ENCODE results near the gene CACNA1H.

Gene CACNA1H

DNA sequence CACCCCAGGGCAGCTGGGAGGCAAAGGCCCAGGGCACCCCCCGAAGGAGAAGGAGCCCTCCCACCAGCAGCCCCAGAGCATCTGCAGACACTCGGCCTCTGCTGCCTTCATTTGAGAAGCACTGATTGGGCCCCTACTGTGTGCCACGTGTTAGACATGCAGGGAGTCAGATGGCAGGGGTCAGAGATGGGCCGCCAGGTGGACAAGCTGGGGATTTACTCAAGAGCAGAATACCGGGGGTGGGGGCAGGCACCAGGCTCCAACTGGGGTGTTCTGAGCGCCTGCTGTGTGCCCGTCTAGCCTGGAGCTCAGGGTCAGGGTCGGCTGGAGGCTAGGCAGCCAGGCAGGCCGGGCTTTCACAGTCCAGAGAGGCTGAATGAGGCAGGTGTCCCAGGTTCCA lies 53.4 kb downstream of the CACNA1H start:
- Histone ChIP-seq H3K9ac (no peak overlapping the region), H3K9me3 (ENCODE audit: control insufficient read depth, low read length) (no peaks in the 10 kb centered on the region), H3K27ac (no peak overlapping the region), H3K4me3 (ENCODE audit: low read depth, low read length) (no peak overlapping the region), H2AFZ (no peak overlapping the region), H3K4me1 (no peaks in the 10 kb centered on the region), H3K27me3 (ENCODE audit: control insufficient read depth, insufficient read depth, low read length) (no peaks in the 10 kb centered on the region), H3K4me2 (ENCODE audit: low read length) (no peak overlapping the region), H3K36me3 (ENCODE audit: control insufficient read depth, insufficient read depth, low read length) (no peaks in the 10 kb centered on the region), H3K79me2 (no peaks in the 10 kb centered on the region)
- TF ChIP-seq, protein P1, sequence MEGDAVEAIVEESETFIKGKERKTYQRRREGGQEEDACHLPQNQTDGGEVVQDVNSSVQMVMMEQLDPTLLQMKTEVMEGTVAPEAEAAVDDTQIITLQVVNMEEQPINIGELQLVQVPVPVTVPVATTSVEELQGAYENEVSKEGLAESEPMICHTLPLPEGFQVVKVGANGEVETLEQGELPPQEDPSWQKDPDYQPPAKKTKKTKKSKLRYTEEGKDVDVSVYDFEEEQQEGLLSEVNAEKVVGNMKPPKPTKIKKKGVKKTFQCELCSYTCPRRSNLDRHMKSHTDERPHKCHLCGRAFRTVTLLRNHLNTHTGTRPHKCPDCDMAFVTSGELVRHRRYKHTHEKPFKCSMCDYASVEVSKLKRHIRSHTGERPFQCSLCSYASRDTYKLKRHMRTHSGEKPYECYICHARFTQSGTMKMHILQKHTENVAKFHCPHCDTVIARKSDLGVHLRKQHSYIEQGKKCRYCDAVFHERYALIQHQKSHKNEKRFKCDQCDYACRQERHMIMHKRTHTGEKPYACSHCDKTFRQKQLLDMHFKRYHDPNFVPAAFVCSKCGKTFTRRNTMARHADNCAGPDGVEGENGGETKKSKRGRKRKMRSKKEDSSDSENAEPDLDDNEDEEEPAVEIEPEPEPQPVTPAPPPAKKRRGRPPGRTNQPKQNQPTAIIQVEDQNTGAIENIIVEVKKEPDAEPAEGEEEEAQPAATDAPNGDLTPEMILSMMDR (IDR thresholded peaks at IDR 0.05) = no peak

DNA sequence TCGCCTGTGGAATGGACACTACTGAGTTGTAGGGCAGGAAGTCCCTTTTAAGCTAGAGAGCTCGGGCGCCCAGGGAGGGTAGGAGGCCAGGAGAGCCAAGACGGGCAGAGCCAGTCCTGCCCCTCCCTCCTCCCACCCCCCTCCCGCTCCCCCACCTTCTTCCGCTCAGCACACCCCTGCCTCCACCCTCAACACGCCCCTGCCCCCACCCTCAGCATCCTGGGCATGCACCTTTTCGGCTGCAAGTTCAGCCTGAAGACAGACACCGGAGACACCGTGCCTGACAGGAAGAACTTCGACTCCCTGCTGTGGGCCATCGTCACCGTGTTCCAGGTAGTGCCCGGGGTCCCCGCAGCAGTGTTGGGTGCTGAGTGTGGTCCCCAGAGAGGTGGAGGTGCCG lies 53.9 kb downstream of the CACNA1H start:
- TF ChIP-seq, protein P1 (IDR thresholded peaks at IDR 0.05) = no peak
- H3K27me3 ChIP-seq (ENCODE audit: control insufficient read depth, insufficient read depth, low read length) = no peaks in the 10 kb centered on the region

DNA sequence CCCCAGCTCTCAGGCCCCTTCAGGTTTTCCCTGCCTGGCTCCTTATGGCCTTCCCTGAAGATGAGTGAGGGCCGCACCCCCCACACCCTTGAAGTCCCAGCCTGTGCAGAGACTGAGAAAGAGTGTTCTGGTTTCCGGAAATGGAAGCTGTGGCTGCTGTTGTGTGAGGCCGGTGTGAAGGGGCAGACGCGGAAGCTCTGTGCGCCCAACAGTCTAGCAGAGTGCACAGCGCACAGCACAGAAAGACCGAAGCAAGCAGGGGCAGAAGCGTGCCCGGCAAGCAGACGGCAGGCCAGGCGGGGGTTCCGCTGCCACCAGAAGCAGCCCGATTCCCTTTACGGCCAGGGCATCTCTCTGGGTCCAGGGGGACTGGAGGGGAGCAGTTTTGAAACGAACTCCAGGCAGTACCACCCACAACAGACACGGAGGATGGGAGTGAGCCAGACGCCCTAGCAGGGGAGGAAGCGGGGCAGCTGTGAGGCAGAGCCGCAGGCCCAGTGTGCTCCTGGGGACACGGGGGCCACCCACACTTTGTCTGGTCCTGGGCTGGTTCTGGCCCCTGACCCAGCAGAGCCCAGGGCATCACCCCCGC lies 55.4 kb downstream of the CACNA1H start:
- Histone ChIP-seq H2AFZ (no peak overlapping the region), H3K9me3 (ENCODE audit: control insufficient read depth, low read length) (no peaks in the 10 kb centered on the region), H3K4me2 (ENCODE audit: low read length) (no peak overlapping the region), H3K9ac (no peak overlapping the region), H3K27me3 (ENCODE audit: control insufficient read depth, insufficient read depth, low read length) (no peaks in the 10 kb centered on the region), H3K4me3 (ENCODE audit: low read depth, low read length) (no peak overlapping the region), H3K79me2 (no peaks in the 10 kb centered on the region), H3K4me1 (no peaks in the 10 kb centered on the region), H3K27ac (no peak overlapping the region), H3K36me3 (ENCODE audit: control insufficient read depth, insufficient read depth, low read length) (no peaks in the 10 kb centered on the region)
- TF ChIP-seq, protein P1 (IDR thresholded peaks at IDR 0.05) = no peak

More for the DNA sequence above, 53.9 kb downstream of the CACNA1H start:
- Histone ChIP-seq H3K79me2 (no peaks in the 10 kb centered on the region), H3K36me3 (ENCODE audit: control insufficient read depth, insufficient read depth, low read length) (no peaks in the 10 kb centered on the region), H3K9me3 (ENCODE audit: control insufficient read depth, low read length) (no peaks in the 10 kb centered on the region), H3K27ac (no peak overlapping the region), H3K4me2 (ENCODE audit: low read length) (no peak overlapping the region), H2AFZ (no peak overlapping the region), H3K4me3 (ENCODE audit: low read depth, low read length) (no peak overlapping the region), H3K9ac (no peak overlapping the region), H3K4me1 (no peaks in the 10 kb centered on the region)

DNA sequence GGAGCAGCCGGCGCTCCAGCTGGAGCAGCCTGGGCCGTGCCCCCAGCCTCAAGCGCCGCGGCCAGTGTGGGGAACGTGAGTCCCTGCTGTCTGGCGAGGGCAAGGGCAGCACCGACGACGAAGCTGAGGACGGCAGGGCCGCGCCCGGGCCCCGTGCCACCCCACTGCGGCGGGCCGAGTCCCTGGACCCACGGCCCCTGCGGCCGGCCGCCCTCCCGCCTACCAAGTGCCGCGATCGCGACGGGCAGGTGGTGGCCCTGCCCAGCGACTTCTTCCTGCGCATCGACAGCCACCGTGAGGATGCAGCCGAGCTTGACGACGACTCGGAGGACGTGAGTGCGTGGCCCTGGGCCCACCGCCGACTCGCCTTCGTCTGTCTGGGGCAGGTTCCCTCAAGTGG lies 56.2 kb downstream of the CACNA1H start:
- H3K79me2 ChIP-seq = no peaks in the 10 kb centered on the region
- no peaks in the 10 kb centered on the region for H3K27me3 ChIP-seq (ENCODE audit: control insufficient read depth, insufficient read depth, low read length)
- no peaks in the 10 kb centered on the region for H3K36me3 ChIP-seq (ENCODE audit: control insufficient read depth, insufficient read depth, low read length)
- TF ChIP-seq, protein P1 (IDR thresholded peaks at IDR 0.05) = no peak
- H3K9ac ChIP-seq = no peak overlapping the region
- H3K27ac ChIP-seq = no peak overlapping the region
- no peaks in the 10 kb centered on the region for H3K4me1 ChIP-seq
- H3K4me3 ChIP-seq (ENCODE audit: low read depth, low read length) = no peak overlapping the region
- no peak overlapping the region for H3K4me2 ChIP-seq (ENCODE audit: low read length)
- no peak overlapping the region for H2AFZ ChIP-seq
- H3K9me3 ChIP-seq (ENCODE audit: control insufficient read depth, low read length) = no peaks in the 10 kb centered on the region

DNA sequence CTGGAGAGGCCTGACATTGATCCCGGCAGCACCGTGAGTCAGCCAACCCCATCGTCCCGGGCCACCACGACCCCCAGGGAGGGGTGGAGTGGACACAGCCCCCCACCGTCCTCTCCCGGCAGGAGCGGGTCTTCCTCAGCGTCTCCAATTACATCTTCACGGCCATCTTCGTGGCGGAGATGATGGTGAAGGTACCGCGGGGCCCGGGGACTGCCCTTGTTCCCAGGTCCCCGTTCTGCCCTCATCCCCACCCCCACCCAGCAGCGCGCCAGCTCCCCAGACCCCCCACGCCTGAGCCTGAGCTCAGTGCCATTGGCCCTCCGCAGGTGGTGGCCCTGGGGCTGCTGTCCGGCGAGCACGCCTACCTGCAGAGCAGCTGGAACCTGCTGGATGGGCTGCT lies 57.6 kb downstream of the CACNA1H start:
- Histone ChIP-seq H3K4me3 (ENCODE audit: low read depth, low read length) (no peak overlapping the region), H3K4me2 (ENCODE audit: low read length) (no peak overlapping the region), H2AFZ (no peak overlapping the region), H3K36me3 (ENCODE audit: control insufficient read depth, insufficient read depth, low read length) (no peaks in the 10 kb centered on the region), H3K79me2 (no peaks in the 10 kb centered on the region), H3K4me1 (no peaks in the 10 kb centered on the region), H3K9ac (no peak overlapping the region), H3K27me3 (ENCODE audit: control insufficient read depth, insufficient read depth, low read length) (no peaks in the 10 kb centered on the region), H3K27ac (no peak overlapping the region), H3K9me3 (ENCODE audit: control insufficient read depth, low read length) (no peaks in the 10 kb centered on the region)
- TF ChIP-seq, protein P1 (IDR thresholded peaks at IDR 0.05) = no peak
